GM12891 (cell line): ENCODE data around the gene ADGRD2.

Experiments
- POLR2A ChIP-seq: IDR thresholded peaks from 2 replicates; pipeline ENCODE4 v1.6.1; 2011; ENCODE audit warnings: low read depth, low read length, control low read depth
- POLR2AphosphoS5 ChIP-seq: IDR thresholded peaks from 2 replicates; pipeline ENCODE4 v1.6.1; 2011; ENCODE audit warnings: low read depth, low read length, control low read depth
- SPI1 ChIP-seq: IDR thresholded peaks from 2 replicates; pipeline ENCODE4 v1.6.1; 2011; ENCODE audit warnings: low read depth, low read length, control low read depth
- TAF1 ChIP-seq: IDR thresholded peaks from 2 replicates; pipeline ENCODE4 v1.6.1; 2011; ENCODE audit warnings: low read depth, low read length, control low read depth

GRCh38 chr9:124511891-124512805 is 61.9 kb downstream of the ADGRD2 start:
- TF ChIP-seq POLR2A (no peak), POLR2AphosphoS5 (no peak), TAF1 (no peak), SPI1 (no peak)
